ENCODE measurements around the gene ACSL1. TPM values are rescaled to one million over a fixed set of nuclear protein-coding genes. Genes with fewer than 3 reads are reported as not detected.

The ACSL1 gene
- total and polyA plus RNA-seq, 2 experiments from 2014 or later: 15.4 to 16.8 TPM

DNA sequence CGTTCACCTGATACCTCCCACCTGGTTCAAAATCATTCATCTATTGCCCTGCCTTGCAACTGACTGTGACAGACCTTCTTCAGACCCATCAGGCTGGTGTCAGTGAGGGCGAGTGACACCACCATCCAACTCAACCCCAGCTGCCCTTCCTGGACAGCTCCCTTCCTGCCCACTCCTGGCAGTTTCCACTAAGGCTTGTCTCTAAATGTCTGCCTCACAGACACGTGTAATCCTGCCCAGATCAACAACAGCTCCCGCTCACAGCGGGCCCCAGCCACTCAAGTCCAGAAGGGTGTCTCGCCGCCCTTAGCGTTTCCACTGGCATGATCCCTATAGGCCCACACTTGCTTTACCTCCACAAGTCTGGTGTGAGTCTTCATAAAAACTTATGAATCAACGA, 28.9 kb downstream of the ACSL1 start:
- Histone ChIP-seq H3F3A (ENCODE audit: insufficient read depth) (peaks cover 26% of the 10 kb centered on the region; the same call in 1 of the 2 replicates), H3K4me2 (ENCODE audit: unreplicated experiment) (no peak overlapping the region), H4K20me1 (ENCODE audit: insufficient read depth) (no peaks in the 10 kb centered on the region), H2AFZ (no peak overlapping the region), H3K9me3 (ENCODE audit: low read depth) (no peaks in the 10 kb centered on the region), H3K79me2 (ENCODE audit: insufficient read depth) (no peaks in the 10 kb centered on the region), H3K36me3 (ENCODE audit: low read depth) (no peaks in the 10 kb centered on the region), H3K27me3 (replicated peaks; ENCODE audit: insufficient read depth) (no peaks in the 10 kb centered on the region), H3K4me1 (ENCODE audit: insufficient read depth) (peaks cover 19% of the 10 kb centered on the region), H3K4me3 (no peak overlapping the region), H3K9me2 (ENCODE audit: insufficient read depth) (no peaks in the 10 kb centered on the region), H3K27ac (no peak overlapping the region), H3K9ac (no peak overlapping the region)
- 92 to 94% methylated on average over 8 to 9 of the region's 9 CpGs for WGBS, 2 experiments (ENCODE audit: low coverage in 1 of 2, low lambda C conversion rate in 2 of 2, missing lambda C conversion rate in 2 of 2)
- TF ChIP-seq EZH2 (IDR thresholded peaks at IDR 0.05; ENCODE audit: insufficient read depth, poor library complexity, severe bottlenecking) (no peak), EZH2phosphoT487 (IDR thresholded peaks at IDR 0.05; ENCODE audit: insufficient read depth, low read depth) (no peak)
- in situ Hi-C loops (cut with MboI): no loop called here
- DNase-seq: no peak

DNA sequence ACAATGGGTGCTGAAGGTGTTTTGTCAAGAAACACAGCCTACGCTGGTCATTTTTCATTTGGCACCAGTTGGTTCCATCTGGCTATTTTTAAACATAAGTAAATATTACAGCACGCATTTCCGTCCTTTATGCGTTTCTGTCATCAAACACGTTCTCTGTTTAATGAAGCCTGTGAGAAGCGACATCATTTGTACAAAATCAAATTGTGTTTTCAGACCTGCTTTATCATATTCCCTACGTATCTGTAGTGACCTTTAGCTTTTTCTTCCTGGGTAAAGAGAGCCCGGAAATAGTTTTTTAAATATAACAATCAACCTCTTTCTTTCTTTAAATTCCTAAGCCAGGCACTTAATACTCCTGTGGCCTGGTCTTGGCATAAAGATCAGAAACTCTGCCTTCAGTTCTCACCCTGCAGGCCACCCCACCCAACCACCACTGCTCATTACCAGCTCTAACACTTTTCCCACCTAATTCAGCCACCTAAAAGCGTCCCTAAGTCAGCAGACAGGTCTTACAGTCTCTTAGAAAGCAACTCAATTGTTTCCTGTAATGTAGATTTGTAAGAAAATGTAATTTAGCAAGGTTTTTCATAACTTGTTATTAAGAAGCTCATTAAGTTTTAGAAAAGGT, 30.4 kb downstream of the ACSL1 start:
- no peaks in the 10 kb centered on the region for H3K9me2 ChIP-seq (ENCODE audit: insufficient read depth)
- no peaks in the 10 kb centered on the region for H4K20me1 ChIP-seq (ENCODE audit: insufficient read depth)
- H3K4me3 ChIP-seq: no peak overlapping the region
- in situ Hi-C loops (cut with MboI): no loop called here
- H2AFZ ChIP-seq: no peak overlapping the region
- no peak for TF ChIP-seq EZH2 (IDR thresholded peaks at IDR 0.05; ENCODE audit: insufficient read depth, poor library complexity, severe bottlenecking)
- H3K79me2 ChIP-seq (ENCODE audit: insufficient read depth): no peaks in the 10 kb centered on the region
- no peak for DNase-seq
- peaks cover 12% of the 10 kb centered on the region for H3K4me1 ChIP-seq (ENCODE audit: insufficient read depth)
- H3K9ac ChIP-seq: no peak overlapping the region
- H3F3A ChIP-seq (ENCODE audit: insufficient read depth): peaks cover 18% of the 10 kb centered on the region; the same call in 1 of the 2 replicates
- H3K9me3 ChIP-seq (ENCODE audit: low read depth): no peaks in the 10 kb centered on the region
- WGBS, 2 experiments (ENCODE audit: low coverage in 1 of 2, low lambda C conversion rate in 2 of 2, missing lambda C conversion rate in 2 of 2): 78 to 82% methylated on average over 9 of the region's 9 CpGs
- no peaks in the 10 kb centered on the region for H3K27me3 ChIP-seq (replicated peaks; ENCODE audit: insufficient read depth)
- H3K4me2 ChIP-seq (ENCODE audit: unreplicated experiment): no peak overlapping the region
- H3K36me3 ChIP-seq (ENCODE audit: low read depth): no peaks in the 10 kb centered on the region
- no peak overlapping the region for H3K27ac ChIP-seq

DNA sequence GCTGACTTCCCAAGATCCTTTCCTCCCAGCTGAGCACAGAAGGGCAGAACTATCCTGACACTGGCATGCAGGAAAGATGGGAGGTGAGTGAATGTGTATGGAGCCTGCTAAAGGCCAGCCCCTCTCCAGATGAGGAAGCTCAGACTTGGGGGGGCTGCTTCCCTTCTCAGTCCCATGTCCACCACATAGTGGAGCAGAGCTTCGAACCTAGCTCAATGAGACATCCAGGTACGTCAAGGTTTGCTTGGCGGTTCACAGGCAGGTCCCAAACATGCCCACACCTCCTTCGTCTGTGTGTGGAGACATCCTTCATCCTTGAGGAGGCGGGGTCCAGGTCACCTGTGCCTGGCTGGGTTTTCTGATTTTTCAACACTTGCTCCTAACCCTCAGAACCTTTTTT, 31.3 kb downstream of the ACSL1 start:
- H3K4me3 ChIP-seq: no peak overlapping the region
- H3F3A ChIP-seq (ENCODE audit: insufficient read depth): peaks cover 18% of the 10 kb centered on the region; the same call in 1 of the 2 replicates
- in situ Hi-C loops (cut with MboI): no loop called here
- H3K27ac ChIP-seq: no peak overlapping the region
- no peaks in the 10 kb centered on the region for H4K20me1 ChIP-seq (ENCODE audit: insufficient read depth)
- H3K27me3 ChIP-seq (replicated peaks; ENCODE audit: insufficient read depth): no peaks in the 10 kb centered on the region
- WGBS, 2 experiments (ENCODE audit: low coverage in 1 of 2, low lambda C conversion rate in 2 of 2, missing lambda C conversion rate in 2 of 2): 97 to 100% methylated on average over 5 of the region's 5 CpGs
- no peaks in the 10 kb centered on the region for H3K79me2 ChIP-seq (ENCODE audit: insufficient read depth)
- H3K4me1 ChIP-seq (ENCODE audit: insufficient read depth): peaks cover 12% of the 10 kb centered on the region
- H3K4me2 ChIP-seq (ENCODE audit: unreplicated experiment): no peak overlapping the region
- H3K36me3 ChIP-seq (ENCODE audit: low read depth): no peaks in the 10 kb centered on the region
- H3K9ac ChIP-seq: no peak overlapping the region
- no peak for TF ChIP-seq EZH2 (IDR thresholded peaks at IDR 0.05; ENCODE audit: insufficient read depth, poor library complexity, severe bottlenecking)
- TF ChIP-seq EZH2phosphoT487 (IDR thresholded peaks at IDR 0.05; ENCODE audit: insufficient read depth, low read depth): no peak
- H2AFZ ChIP-seq: no peak overlapping the region
- DNase-seq: no peak
- no peaks in the 10 kb centered on the region for H3K9me3 ChIP-seq (ENCODE audit: low read depth)
- no peaks in the 10 kb centered on the region for H3K9me2 ChIP-seq (ENCODE audit: insufficient read depth)

DNA sequence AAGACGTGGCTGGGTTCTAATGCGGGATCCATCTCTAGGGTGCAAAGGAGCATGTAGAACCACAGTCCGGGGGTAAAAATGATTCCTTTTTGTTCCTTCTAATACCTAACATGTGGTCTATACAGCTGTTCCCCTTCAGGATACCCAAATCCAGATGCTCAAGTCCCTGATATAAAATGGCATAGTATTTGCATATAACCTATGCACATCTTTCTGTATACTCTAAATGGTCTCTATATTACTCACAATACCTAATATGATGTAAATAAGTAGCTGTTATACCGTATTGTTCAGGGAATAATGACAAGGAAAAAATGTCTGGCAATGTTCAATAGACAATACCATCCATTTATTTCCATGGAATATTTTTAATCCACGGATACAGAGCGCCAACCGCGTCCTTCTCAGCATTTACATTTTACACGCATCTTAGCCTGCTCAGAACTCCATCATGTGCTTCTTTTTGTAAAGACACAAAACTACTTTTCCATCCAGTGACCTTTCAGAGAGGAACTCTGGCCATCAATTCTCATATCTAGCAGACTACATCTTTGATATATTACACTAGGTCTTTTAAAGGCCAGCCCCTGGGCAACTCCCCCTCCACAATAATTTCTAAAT, 31.9 kb downstream of the ACSL1 start:
- in situ Hi-C loops (cut with MboI): no loop called here
- no peak overlapping the region for H2AFZ ChIP-seq
- no peak overlapping the region for H3K27ac ChIP-seq
- no peak overlapping the region for H3K4me2 ChIP-seq (ENCODE audit: unreplicated experiment)
- no peak for TF ChIP-seq EZH2phosphoT487 (IDR thresholded peaks at IDR 0.05; ENCODE audit: insufficient read depth, low read depth)
- no peak for TF ChIP-seq EZH2 (IDR thresholded peaks at IDR 0.05; ENCODE audit: insufficient read depth, poor library complexity, severe bottlenecking)
- no peaks in the 10 kb centered on the region for H3K79me2 ChIP-seq (ENCODE audit: insufficient read depth)
- DNase-seq: no peak
- WGBS, 2 experiments (ENCODE audit: low coverage in 1 of 2, low lambda C conversion rate in 2 of 2, missing lambda C conversion rate in 2 of 2): 72 to 75% methylated on average over 9 of the region's 9 CpGs
- H4K20me1 ChIP-seq (ENCODE audit: insufficient read depth): no peaks in the 10 kb centered on the region
- no peak overlapping the region for H3K9ac ChIP-seq
- H3K9me2 ChIP-seq (ENCODE audit: insufficient read depth): no peaks in the 10 kb centered on the region
- no peaks in the 10 kb centered on the region for H3K27me3 ChIP-seq (replicated peaks; ENCODE audit: insufficient read depth)
- peaks cover 12% of the 10 kb centered on the region for H3K4me1 ChIP-seq (ENCODE audit: insufficient read depth)
- H3K36me3 ChIP-seq (ENCODE audit: low read depth): no peaks in the 10 kb centered on the region
- H3F3A ChIP-seq (ENCODE audit: insufficient read depth): peaks cover 18% of the 10 kb centered on the region; the same call in 1 of the 2 replicates
- no peak overlapping the region for H3K4me3 ChIP-seq
- no peaks in the 10 kb centered on the region for H3K9me3 ChIP-seq (ENCODE audit: low read depth)
